Nephron progenitor cell (in vitro differentiated cells): ENCODE results near the gene NPC1.
"Not testable (repeated sequence)": the region's sequence is repeated elsewhere in the genome, so short reads cannot be mapped to it uniquely, and the experiment has no call there.

Experiments used
- DNase-seq: peaks from one replicate; pipeline ENCODE4 v3.0.0; 2021
- H3K27ac Mint-ChIP-seq: 2 replicates; pipeline ENCODE4 v1.8.0; 2021; ENCODE audit warnings: mild to moderate bottlenecking, moderate library complexity, mixed read lengths
- H3K27me3 Mint-ChIP-seq: 2 replicates; pipeline ENCODE4 v1.8.0; 2021; ENCODE audit warnings: mild to moderate bottlenecking, low read depth, mixed read lengths; ENCODE audit not compliant: poor library complexity
- H3K36me3 Mint-ChIP-seq: 2 replicates; pipeline ENCODE4 v1.8.0; 2021; ENCODE audit warnings: low read depth, mixed read lengths
- H3K4me1 Mint-ChIP-seq: 2 replicates; pipeline ENCODE4 v1.8.0; 2021; ENCODE audit warnings: mixed read lengths
- H3K4me3 Mint-ChIP-seq: 2 replicates; pipeline ENCODE4 v1.8.0; 2021; ENCODE audit warnings: mild to moderate bottlenecking, moderate library complexity, mixed read lengths
- H3K9me3 Mint-ChIP-seq: 2 replicates; pipeline ENCODE4 v1.8.0; 2021; ENCODE audit warnings: mild to moderate bottlenecking, moderate library complexity, mixed read lengths
- TF ChIP-seq, protein P1 (sequence below): fragments of 200-600 bp; sonication (generic); IDR thresholded peaks from 2 replicates; pipeline ENCODE4 v1.5.0; 2021; ENCODE audit warnings: antibody characterized with exemption

The NPC1 gene

DNA sequence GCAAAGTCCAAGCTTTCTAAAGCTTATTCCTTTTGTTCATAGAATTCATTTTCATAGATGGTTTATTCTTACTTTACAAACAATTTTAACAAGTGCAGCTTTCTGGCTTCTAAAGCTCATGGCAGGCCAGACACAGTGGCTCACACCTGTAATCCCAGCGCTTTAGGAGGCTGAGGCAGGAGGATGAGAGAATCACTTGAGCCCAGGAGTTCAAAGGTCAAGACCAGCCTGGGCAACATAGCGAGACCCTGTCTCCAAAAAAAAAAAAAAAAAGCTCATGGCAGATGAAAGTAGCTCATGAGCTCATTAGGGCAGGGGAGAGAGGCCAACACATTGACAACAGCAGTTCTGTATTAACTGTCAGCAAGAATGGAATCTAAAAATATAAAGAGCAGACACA is 28.1 kb upstream of the NPC1 start:
- Mint-ChIP-seq H3K4me1 (peaks cover 10% of the 10 kb centered on the region), H3K36me3 (no peaks in the 10 kb centered on the region), H3K9me3 (no peaks in the 10 kb centered on the region), H3K27ac (no peak overlapping the region), H3K27me3 (peaks cover 36% of the 10 kb centered on the region), H3K4me3 (no peak overlapping the region)
- DNase-seq = no peak
- TF ChIP-seq, protein P1, sequence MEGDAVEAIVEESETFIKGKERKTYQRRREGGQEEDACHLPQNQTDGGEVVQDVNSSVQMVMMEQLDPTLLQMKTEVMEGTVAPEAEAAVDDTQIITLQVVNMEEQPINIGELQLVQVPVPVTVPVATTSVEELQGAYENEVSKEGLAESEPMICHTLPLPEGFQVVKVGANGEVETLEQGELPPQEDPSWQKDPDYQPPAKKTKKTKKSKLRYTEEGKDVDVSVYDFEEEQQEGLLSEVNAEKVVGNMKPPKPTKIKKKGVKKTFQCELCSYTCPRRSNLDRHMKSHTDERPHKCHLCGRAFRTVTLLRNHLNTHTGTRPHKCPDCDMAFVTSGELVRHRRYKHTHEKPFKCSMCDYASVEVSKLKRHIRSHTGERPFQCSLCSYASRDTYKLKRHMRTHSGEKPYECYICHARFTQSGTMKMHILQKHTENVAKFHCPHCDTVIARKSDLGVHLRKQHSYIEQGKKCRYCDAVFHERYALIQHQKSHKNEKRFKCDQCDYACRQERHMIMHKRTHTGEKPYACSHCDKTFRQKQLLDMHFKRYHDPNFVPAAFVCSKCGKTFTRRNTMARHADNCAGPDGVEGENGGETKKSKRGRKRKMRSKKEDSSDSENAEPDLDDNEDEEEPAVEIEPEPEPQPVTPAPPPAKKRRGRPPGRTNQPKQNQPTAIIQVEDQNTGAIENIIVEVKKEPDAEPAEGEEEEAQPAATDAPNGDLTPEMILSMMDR = no peak

DNA sequence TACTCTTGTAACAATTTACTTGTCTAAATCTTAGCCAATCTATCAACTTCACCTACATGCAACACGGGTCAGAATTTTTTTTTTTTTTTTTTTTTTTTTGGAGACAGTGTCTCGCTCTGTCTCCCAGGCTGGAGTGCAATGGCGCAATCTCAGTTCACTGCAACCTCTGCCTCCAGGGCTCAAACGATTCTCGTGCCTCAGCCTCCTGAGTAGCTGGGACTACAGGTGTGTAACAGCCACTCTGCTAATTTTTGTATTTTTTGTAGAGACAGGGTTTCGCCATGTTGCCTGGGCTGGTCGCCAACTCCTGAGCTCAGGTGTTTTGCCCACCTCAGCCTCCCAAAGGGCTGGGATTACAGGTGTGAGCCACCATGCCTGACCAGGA is 26.8 kb upstream of the NPC1 start:
- peaks cover 29% of the 10 kb centered on the region for H3K27me3 Mint-ChIP-seq
- not testable (repeated sequence) for H3K4me1 Mint-ChIP-seq, H3K27ac Mint-ChIP-seq, H3K4me3 Mint-ChIP-seq, DNase-seq, H3K36me3 Mint-ChIP-seq, H3K9me3 Mint-ChIP-seq

DNA sequence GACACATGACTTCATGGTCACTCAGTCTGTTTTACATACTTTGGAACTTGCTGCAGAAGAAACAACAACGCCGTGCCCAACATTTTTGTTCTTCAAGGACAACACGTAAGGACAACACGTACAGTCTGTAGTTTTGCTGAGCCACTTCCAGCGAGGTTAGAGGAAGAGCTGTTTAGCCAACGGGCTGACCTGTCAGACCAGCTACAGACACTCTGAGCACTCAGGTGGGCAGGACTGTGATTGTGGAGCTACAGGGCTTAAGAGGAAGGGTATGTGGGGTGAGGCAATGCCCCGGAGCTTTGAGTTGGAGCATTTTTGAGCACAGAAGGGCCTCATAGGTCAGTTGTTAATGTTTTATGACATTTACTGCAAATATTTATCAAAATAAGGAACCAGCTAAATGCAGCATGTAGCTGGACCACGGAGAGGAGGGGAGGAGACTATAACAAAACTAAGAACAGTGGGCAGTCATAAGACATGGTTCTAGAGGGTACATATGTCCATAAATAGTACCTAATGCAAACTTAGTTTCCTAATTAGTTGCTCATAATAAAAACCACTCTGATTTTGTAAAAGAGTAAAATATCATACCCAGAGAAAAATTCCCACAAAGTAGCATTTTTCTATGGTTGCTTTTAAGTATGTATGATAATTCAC is 26.3 kb upstream of the NPC1 start:
- Mint-ChIP-seq H3K27ac (no peak overlapping the region), H3K4me3 (no peak overlapping the region), H3K27me3 (peaks cover 27% of the 10 kb centered on the region), H3K36me3 (no peaks in the 10 kb centered on the region), H3K9me3 (no peaks in the 10 kb centered on the region), H3K4me1 (no peaks in the 10 kb centered on the region)
- TF ChIP-seq, protein P1 = no peak
- no peak for DNase-seq

DNA sequence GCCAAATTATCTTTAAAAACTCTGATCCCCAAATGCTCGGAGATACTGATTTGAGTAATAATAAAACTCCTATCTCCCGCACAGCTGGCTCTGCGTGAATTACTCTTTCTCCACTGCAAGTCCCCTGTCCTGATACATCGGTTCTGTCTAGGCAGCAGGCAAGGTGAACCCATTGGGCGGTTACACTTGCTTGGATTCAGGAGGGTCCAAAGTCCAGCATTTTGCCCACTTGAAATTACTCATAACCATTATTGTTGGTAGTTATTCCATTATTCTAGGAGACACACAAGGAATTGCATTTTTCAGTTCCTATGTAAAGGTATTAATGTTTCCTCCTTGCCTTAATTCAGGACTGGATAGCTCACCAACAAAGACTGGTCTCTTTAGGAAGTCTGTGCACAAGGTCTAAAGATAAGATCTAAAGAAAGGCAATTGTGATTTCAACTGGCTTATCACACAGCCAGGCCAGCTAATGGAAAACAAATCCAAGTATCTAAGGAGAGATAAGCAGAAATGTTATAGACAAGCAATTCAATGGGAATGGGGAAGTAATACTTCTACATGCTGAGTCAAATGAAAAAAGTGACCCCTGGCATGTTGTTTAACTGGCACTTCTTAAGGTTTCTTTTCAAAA is 23.2 kb upstream of the NPC1 start:
- Mint-ChIP-seq H3K36me3 (no peaks in the 10 kb centered on the region), H3K27ac (no peak overlapping the region), H3K4me1 (no peaks in the 10 kb centered on the region), H3K9me3 (no peaks in the 10 kb centered on the region), H3K4me3 (no peak overlapping the region), H3K27me3 (peaks cover 20% of the 10 kb centered on the region)
- TF ChIP-seq, protein P1 = no peak
- no peak for DNase-seq

DNA sequence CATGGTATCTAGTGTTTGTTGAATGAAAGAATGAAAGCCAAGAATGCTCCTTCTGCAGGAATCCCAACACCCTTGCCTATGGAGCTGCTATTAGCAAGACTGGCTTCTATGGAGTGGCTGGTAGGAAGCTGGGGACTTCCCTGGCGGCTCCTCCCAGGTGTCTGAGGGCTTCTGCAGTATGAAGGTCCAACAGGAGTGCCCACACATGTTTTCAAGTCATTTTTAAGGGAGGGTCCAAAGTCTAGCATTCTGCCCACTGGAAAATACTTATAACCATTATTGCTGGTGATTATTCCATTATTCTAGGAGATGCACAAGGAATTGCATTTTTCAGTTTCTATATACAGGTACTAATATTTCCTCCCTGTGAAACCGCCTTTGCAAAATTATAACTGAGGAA is 21.9 kb upstream of the NPC1 start:
- Mint-ChIP-seq H3K27ac (no peak overlapping the region), H3K27me3 (peaks cover 26% of the 10 kb centered on the region), H3K36me3 (no peaks in the 10 kb centered on the region), H3K9me3 (no peaks in the 10 kb centered on the region), H3K4me1 (no peaks in the 10 kb centered on the region), H3K4me3 (no peak overlapping the region)
- DNase-seq = no peak
- TF ChIP-seq, protein P1 = no peak

DNA sequence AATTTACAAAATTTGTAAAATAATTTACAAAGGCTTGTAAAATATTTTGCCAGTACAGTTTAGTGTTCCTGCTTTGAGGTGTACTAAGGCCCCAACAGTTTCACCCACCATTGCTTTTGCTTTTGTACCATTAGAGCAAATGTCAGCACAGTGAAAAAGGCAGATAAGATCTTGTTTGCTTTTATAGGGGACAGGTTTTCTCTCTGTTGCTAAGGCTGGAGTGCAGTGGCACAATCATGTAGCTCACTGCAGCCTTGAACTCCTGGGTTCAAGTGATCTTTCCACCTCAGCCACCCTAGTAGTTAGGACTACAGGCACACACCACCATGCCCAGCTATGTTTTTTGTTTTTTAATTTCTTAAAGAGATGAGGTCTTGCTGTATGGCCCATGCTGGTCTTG is 19.6 kb upstream of the NPC1 start:
- peaks cover 16% of the 10 kb centered on the region for H3K27me3 Mint-ChIP-seq
- H3K36me3 Mint-ChIP-seq = no peaks in the 10 kb centered on the region
- no peak for DNase-seq
- H3K27ac Mint-ChIP-seq = no peak overlapping the region
- no peaks in the 10 kb centered on the region for H3K9me3 Mint-ChIP-seq
- H3K4me3 Mint-ChIP-seq = no peak overlapping the region
- TF ChIP-seq, protein P1 = no peak
- H3K4me1 Mint-ChIP-seq = no peaks in the 10 kb centered on the region
